ACC112 (cell line): ENCODE data around the gene SIPA1L3.

ENCODE experiments used
- H2AFZ ChIP-seq: fragments of 200-600 bp; sonication (generic); one replicate; pipeline ENCODE4 v1.6.0; 2017; ENCODE audit warnings: antibody characterized with exemption, low read length; ENCODE audit not compliant: unreplicated experiment
- H3K27ac ChIP-seq: fragments of 200-600 bp; sonication (generic); 2 replicates; pipeline ENCODE4 v1.5.1; 2014; ENCODE audit warnings: low read depth, mild to moderate bottlenecking, antibody characterized with exemption, low read length, moderate library complexity
- H3K27me3 ChIP-seq: fragments of 200-600 bp; sonication (generic); 2 replicates; pipeline ENCODE4 v1.6.1; 2014; ENCODE audit warnings: mild to moderate bottlenecking, antibody characterized with exemption, low read length, moderate library complexity, mixed read lengths; ENCODE audit not compliant: insufficient read depth
- H3K36me3 ChIP-seq: fragments of 200-600 bp; sonication (generic); 2 replicates; pipeline ENCODE4 v1.6.1; 2016; ENCODE audit warnings: mild to moderate bottlenecking, antibody characterized with exemption, low read length, moderate library complexity, mixed read lengths; ENCODE audit not compliant: insufficient read depth
- H3K4me1 ChIP-seq: fragments of 200-600 bp; sonication (generic); one replicate; pipeline ENCODE4 v1.6.1; 2016; ENCODE audit warnings: low read length, mixed read lengths; ENCODE audit not compliant: insufficient read depth, unreplicated experiment, control insufficient read depth
- H3K4me3 ChIP-seq: fragments of 200-600 bp; sonication (generic); 2 replicates; pipeline ENCODE4 v1.5.1; 2014; ENCODE audit warnings: mild to moderate bottlenecking, low read depth, low read length
- H3K79me2 ChIP-seq: fragments of 200-600 bp; sonication (generic); one replicate; pipeline ENCODE4 v1.6.0; 2016; ENCODE audit warnings: low read length; ENCODE audit not compliant: control insufficient read depth, unreplicated experiment, insufficient read depth

The SIPA1L3 gene

DNA sequence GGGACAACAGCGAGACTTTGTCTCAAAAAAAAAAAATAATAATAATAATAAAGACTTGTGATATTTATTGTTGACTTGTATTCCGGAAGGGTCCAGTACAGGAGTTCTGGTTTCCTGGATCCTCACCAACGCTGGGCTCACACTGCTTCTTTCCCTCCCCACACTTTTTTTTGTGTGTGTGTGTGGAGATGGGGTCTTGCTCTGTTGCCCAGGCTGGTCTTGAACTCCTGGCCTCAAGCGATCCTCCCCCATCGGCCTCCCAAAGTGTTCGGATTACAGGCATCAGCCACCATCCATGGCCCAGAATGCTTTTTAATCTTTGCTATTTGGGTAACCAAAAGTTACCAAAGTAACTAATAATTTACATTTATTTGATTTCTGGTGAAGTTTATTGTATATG, 39.1 kb downstream of the SIPA1L3 start:
- Histone ChIP-seq H3K27me3 (no peaks in the 10 kb centered on the region), H2AFZ (no peak overlapping the region), H3K4me1 (no peaks in the 10 kb centered on the region), H3K4me3 (no peak overlapping the region), H3K79me2 (peaks cover 12% of the 10 kb centered on the region), H3K36me3 (no peaks in the 10 kb centered on the region), H3K27ac (no peak overlapping the region)

DNA sequence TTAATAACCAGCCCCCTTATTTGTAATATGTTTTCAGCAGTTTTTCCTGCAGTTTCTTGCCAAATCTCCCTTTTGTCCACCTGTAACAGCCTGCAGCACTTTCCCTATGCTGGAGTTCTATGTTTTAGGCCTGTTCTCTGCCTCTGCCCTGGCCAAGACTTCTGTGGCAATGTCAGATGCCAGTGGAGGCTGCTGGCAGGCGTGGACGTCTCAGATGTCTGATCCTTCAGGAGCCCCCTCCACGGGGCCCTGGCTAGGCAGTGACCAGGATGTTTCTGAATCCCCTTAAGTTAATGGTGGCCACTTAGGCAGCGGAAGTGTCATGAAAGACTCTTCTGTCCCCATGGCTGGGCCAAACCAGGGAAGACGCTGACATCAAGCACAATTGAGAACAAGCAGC, 40.8 kb downstream of the SIPA1L3 start:
- H3K4me3 ChIP-seq = no peak overlapping the region
- no peak overlapping the region for H2AFZ ChIP-seq
- no peaks in the 10 kb centered on the region for H3K4me1 ChIP-seq
- H3K36me3 ChIP-seq = no peaks in the 10 kb centered on the region
- peaks cover 9% of the 10 kb centered on the region for H3K79me2 ChIP-seq
- H3K27me3 ChIP-seq = no peaks in the 10 kb centered on the region
- H3K27ac ChIP-seq = no peak overlapping the region

DNA sequence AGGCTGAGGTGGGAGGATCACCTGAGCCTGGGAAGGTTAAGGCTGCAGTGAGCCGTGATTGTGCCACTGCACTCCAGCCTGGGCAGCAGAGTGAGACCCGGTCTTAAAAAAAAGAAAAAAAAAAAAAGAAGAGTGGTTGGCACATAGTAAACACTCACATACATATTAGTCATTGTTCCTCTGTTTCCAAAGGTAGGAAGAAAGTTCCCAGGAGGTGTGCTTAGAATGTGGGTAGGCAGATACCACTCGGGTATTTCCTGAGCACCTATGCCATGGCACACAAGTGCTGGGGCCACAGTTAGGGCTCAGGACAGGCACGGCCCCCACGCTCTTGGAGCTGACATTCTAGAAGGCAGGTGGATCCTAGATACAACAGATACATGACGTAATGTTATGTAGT, 41.4 kb downstream of the SIPA1L3 start:
- no peaks in the 10 kb centered on the region for H3K4me1 ChIP-seq
- no peak overlapping the region for H3K27ac ChIP-seq
- no peaks in the 10 kb centered on the region for H3K27me3 ChIP-seq
- H3K36me3 ChIP-seq = no peaks in the 10 kb centered on the region
- H3K79me2 ChIP-seq = peaks cover 8% of the 10 kb centered on the region
- H3K4me3 ChIP-seq = no peak overlapping the region
- no peak overlapping the region for H2AFZ ChIP-seq

DNA sequence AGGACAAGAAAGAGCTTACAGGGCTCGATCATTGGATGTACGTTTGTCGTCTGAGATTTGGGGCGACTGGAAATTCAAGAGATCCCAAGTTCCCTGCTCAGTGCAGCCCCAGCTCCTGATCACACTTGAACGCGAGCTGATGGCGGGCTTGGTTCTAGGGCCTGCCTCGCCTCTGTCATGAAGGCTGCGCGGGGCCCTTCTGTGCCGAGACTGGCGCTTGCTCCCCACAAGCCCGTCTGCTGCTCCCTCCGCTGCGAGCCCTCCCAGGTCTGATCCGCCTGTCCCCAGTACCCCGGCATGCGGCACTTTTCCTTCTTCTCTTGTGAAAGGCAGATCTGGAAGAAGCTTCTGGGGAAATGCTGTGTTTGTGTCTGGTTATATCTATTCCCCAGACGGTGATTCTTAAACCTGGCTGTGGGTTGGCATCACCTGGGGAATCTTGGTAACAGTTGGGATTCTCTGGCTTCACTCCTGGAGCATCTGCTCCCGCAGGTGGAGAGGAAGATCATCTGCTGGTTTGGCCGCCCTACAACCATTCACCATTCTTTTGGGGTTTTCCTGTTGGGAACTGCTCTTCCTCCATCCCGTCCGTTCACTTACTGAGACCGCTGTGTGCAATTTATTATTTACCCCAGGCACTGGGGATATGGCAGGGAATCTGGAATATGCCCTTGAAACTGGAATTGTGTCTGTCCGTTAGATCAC, 43.6 kb downstream of the SIPA1L3 start:
- Histone ChIP-seq H3K27me3 (no peaks in the 10 kb centered on the region), H3K36me3 (no peaks in the 10 kb centered on the region), H3K79me2 (peaks cover 6% of the 10 kb centered on the region), H3K27ac (no peak overlapping the region), H2AFZ (no peak overlapping the region), H3K4me3 (no peak overlapping the region), H3K4me1 (peaks cover 4% of the 10 kb centered on the region)

DNA sequence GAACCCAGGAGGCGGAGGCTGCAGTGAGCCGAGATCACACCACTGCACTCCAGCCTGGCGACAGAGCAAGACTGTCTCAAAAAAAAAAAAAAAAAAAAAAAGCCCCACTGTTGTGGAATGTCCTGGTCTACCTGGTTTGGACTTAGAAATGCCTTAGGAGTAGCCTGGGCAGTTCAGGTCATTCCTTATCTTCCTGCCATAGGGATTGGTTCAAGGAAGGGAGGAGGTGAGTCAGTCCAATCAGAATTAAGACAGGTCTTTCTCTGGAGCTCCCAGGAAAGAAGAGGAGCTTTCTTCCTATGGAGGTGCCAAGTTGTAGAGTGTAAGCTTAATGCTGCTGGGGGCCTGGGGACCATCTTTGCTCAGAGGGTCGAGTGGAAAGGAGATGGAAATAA, 44.8 kb downstream of the SIPA1L3 start:
- H3K4me3 ChIP-seq = no peak overlapping the region
- H2AFZ ChIP-seq = no peak overlapping the region
- no peak overlapping the region for H3K27ac ChIP-seq
- no peaks in the 10 kb centered on the region for H3K36me3 ChIP-seq
- no peaks in the 10 kb centered on the region for H3K27me3 ChIP-seq
- peaks cover 4% of the 10 kb centered on the region for H3K4me1 ChIP-seq
- H3K79me2 ChIP-seq = peaks cover 13% of the 10 kb centered on the region

DNA sequence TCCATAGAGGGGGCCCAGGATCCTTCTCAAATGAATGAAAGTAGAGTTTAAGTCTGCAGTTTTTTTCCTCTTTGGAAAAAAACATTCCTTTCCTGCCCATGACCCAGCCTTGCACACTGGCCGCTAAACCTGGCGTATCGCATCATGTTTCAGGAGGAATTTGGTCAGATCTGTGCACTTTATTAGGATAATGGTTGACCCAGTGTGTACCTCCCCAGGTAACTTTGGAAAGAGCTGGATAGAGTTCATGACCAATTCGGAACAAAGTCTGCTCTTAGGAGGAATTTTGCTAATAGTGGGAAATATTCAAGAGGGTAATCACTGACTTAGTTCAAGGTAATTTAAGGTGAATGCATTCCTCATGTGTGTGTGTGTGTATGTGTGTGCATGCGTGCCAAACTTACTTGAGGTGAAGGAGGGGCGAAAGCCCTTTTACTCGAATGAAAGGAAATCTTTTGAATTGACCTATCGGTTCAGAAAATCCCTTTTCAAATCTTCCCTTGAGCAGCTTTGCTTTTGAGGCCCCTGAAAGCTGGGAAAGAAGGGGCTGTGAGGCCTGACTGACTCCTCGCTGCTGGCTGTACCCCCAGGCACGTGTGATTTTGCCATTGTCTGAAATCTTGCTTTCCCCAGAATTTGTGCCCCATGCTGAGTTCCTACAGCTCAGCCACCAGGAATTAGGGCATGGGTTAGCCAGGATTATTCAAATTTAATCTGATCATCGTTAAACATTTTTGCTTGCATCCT, 46.3 kb downstream of the SIPA1L3 start:
- Histone ChIP-seq H2AFZ (no peak overlapping the region), H3K4me1 (peaks cover 4% of the 10 kb centered on the region), H3K36me3 (peaks cover 4% of the 10 kb centered on the region; the same call in 1 of the 2 replicates), H3K79me2 (peaks cover 13% of the 10 kb centered on the region), H3K27ac (no peak overlapping the region), H3K4me3 (no peak overlapping the region), H3K27me3 (no peaks in the 10 kb centered on the region)

DNA sequence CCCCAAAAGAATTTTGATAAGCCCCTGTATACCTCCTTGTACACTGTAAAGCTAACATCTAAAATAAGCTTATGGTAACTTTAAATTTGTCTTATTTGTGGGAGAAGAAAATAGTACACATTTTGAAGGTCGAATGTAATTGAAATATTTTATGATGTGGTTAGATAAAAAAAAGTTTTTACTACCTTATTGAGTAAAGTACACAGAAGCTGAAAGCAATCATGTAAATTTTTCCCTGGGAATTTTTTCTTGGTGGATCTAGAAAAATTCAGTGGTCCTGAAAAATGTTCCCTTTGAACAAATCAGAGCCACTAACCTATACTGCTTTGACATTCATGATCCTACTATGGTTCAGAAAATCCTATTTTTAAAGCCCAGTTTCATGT, 46.9 kb downstream of the SIPA1L3 start:
- no peak overlapping the region for H3K4me3 ChIP-seq
- H3K27me3 ChIP-seq = no peaks in the 10 kb centered on the region
- no peak overlapping the region for H3K27ac ChIP-seq
- H3K36me3 ChIP-seq = peaks cover 4% of the 10 kb centered on the region; the same call in 1 of the 2 replicates
- H2AFZ ChIP-seq = no peak overlapping the region
- H3K4me1 ChIP-seq = peaks cover 4% of the 10 kb centered on the region
- H3K79me2 ChIP-seq = peaks cover 10% of the 10 kb centered on the region

DNA sequence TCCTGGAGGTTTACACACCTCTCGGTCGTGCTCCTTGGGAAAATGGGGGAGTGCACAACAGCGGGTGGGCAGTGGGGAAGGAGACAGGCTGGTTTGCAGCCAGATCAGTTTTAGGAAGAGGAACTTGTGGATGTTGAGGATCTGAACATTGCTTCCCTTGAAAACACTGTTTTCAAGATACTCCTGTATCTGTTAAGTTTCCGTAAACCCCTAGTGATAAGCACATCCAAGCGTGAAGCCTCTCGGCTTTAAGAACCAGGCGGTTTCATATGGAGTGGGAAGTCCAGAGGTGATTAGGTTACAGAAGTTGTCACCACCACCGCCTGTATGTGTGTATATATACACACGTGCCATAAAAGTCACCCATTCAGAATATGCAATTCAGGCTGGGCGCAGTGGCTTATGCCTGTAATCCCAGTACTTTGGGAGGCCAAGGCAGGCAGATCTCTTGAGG, 47.4 kb downstream of the SIPA1L3 start:
- peaks cover 4% of the 10 kb centered on the region for H3K4me1 ChIP-seq
- H3K4me3 ChIP-seq = no peak overlapping the region
- no peak overlapping the region for H2AFZ ChIP-seq
- H3K27ac ChIP-seq = no peak overlapping the region
- peaks cover 4% of the 10 kb centered on the region; the same call in 1 of the 2 replicates for H3K36me3 ChIP-seq
- H3K79me2 ChIP-seq = peaks cover 10% of the 10 kb centered on the region
- no peaks in the 10 kb centered on the region for H3K27me3 ChIP-seq

DNA sequence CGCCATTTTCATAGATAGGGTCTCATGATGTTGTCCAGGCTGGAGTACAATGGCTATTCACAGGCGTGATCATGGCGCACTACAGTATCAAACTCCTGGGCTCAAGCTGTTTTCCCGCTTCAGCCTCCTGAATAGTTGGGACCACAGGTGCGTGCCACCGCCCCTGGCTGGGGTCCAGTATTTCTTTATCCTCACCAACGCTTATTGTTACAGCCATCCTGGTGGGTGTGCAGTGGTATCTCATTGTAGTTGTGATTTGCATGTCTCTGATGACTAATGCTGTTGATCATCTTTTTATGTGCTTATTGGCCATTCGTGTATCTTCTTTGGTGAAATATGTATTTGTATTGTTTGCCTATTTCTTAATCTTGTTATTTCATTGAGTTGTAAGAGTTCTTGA, 49.0 kb downstream of the SIPA1L3 start:
- Histone ChIP-seq H3K36me3 (peaks cover 4% of the 10 kb centered on the region; the same call in 1 of the 2 replicates), H3K27ac (no peak overlapping the region), H2AFZ (no peak overlapping the region), H3K4me1 (peaks cover 4% of the 10 kb centered on the region), H3K27me3 (no peaks in the 10 kb centered on the region), H3K4me3 (no peak overlapping the region), H3K79me2 (peaks cover 10% of the 10 kb centered on the region)

DNA sequence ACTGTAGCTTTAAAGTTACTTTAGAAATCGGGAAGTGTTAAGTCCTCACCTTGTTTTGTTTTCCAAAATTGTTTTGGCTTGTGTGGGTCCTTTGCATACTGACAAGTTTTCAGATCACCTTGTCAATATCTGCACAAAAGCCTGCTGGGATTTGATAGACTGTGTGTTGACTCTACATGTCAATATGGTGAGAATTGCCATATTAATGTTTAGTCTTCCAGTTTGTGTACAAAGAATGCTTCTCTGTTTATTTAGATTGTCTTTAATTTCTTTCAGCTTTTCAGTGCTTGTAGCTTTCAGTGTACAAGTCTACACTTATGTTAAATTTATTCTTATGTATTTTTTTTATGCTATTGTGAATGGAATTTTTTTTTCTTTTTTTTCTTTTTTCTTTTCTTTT, 50.2 kb downstream of the SIPA1L3 start:
- Histone ChIP-seq H3K4me1 (peaks cover 4% of the 10 kb centered on the region), H3K36me3 (peaks cover 4% of the 10 kb centered on the region; the same call in 1 of the 2 replicates), H3K27ac (no peak overlapping the region), H2AFZ (no peak overlapping the region), H3K4me3 (no peak overlapping the region), H3K27me3 (no peaks in the 10 kb centered on the region), H3K79me2 (peaks cover 10% of the 10 kb centered on the region)
